Medulla oblongata (tissue), 1 donor: ENCODE data around the gene ARHGAP4.

Experiments used
- DNase-seq: peaks from one replicate; pipeline ENCODE4 v3.0.0-alpha.2; 2015; ENCODE audit errors: extremely low spot score

Gene ARHGAP4

DNA sequence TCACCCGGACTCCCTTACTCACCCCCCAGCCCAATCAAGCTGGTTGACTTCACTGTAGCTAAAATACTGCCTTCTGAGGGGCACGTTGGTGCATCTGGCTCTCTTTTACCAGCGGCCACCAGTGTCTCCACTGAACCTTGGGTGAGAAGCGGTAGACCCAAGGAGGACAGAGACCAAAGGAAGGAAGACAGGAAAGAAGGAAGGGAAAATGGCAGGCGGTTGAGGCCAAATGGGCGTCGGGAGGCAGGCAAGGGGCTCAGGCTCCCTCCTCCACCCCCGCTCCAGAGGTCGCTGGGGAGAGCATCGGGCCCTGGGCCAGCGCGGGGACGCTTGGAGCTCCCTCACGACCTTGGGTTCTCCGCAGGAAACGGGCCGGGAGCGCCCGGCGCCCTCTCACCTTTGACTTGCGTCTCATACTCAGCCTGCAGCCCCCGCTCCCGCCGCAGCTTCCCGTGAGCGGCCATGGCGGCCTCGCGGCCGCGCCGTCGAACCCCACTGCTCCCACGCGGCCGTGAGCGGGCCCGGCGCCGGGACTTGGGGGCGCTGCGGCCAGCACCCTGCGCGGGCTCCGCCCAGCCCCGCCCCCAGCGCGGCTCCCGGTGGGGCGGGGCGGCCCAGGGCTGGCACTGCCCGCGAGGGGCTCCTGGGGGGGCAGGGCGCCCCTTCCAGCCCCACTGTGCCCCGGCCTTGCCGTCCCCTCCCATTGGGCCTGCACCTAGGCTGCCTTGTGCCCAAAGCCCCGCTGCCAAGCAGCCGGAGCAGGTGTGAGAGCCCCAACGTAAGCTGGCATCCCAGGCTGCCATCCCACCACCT lies at the start of gene ARHGAP4:
ARHGAP4 (minus strand) TSS at position 526 of the 813 bp plus-strand sequence; CDS start at position 464, 62 bp downstream.
- DNase-seq, result no peak

- no peak for DNase-seq
Measured at GRCh38 chrX:153974726-153975286, 48.7 kb upstream of the ARHGAP4 start.

- DNase-seq, result no peak
Measured at GRCh38 chrX:153974003-153974725, 48.1 kb upstream of the ARHGAP4 start.

- DNase-seq, result no peak
Measured at GRCh38 chrX:153973127-153974002, 47.3 kb upstream of the ARHGAP4 start.

GRCh38 chrX:153972368-153973126 lies 46.5 kb upstream of the ARHGAP4 start, which contains the start of gene TMEM187:
TMEM187 (plus strand) TSS chrX:153972754; CDS start chrX:153982063, 9,309 bp downstream.
- peak; percentile 85 for DNase-seq

DNA sequence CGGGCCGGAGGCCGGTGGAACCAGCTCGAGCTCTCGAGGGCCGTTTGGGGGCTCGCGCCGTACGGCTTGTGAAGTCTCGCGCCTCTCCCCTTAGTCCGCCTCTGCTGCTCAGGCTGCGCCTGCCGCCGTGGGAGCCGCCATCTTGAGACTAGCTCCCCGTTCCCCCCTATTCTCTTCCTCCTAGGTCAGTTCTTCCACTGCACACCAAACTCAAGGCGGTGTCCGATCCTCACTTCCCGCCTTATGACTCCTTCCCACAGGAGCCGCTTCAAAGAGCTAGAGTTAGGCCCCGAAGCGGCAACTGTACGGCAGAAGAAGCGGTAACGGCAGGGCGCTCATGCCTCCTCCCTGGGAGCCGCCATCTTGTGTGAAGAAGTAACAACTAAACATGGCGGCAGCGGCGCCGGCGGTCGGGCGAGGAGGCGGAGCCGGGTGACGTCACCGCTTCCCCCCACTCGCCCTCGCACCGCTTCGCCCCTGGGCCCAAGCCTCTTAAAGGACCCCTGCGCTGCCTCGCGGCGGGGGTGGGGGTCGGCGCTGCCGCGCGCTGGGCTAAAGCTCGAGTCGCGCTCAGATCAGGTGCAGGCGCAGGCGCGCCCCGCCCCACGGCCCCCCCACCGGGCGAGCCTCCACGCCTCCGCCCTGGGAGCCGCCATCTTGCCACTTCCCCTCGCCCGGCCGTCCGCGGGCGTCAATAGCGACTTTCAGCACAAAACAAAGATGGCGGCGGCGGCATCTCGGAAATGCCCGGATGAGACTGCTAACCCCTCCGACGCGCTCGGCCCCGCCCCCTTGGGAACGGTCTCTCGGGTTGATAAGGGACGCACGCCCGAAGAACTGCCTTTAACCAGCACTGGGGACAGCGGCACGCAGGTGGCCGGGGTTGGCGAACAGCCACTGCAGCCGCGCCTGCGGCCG lies 45.6 kb upstream of the ARHGAP4 start, which contains the start of gene HCFC1:
HCFC1 (minus strand) TSS at position 369 of the 918 bp plus-strand sequence. CDS start 978 bp downstream, outside the sequence.
- DNase-seq, result peak; percentile 89

GRCh38 chrX:153971124-153971449 lies 45.0 kb upstream of the ARHGAP4 start:
- peak; percentile 91 for DNase-seq

GRCh38 chrX:153970357-153971123 lies 44.5 kb upstream of the ARHGAP4 start:
- DNase-seq, result peak; percentile 56

GRCh38 chrX:153969904-153970356 lies 43.9 kb upstream of the ARHGAP4 start:
- peak; percentile 61 for DNase-seq

GRCh38 chrX:153969125-153969903 lies 43.2 kb upstream of the ARHGAP4 start:
- DNase-seq, result no peak

DNA sequence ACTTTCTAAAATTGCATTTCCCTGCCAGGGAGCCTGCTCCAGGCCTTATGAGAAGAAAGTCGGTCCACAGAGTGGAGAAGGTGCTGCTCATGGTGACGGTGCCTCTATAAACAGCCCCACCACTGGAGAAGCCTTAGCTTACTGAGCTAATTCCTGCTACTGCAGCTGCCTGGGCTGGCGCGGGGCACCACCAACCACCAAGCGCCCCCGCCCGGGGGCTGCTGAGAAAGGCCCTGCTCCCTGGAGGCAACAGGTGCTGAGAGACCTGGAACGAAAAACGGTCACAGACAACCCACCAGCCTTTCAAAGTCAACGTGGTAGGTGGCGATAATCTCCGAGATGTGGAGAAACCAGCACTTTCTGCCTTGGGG lies 42.7 kb upstream of the ARHGAP4 start:
- DNase-seq, result no peak

DNA sequence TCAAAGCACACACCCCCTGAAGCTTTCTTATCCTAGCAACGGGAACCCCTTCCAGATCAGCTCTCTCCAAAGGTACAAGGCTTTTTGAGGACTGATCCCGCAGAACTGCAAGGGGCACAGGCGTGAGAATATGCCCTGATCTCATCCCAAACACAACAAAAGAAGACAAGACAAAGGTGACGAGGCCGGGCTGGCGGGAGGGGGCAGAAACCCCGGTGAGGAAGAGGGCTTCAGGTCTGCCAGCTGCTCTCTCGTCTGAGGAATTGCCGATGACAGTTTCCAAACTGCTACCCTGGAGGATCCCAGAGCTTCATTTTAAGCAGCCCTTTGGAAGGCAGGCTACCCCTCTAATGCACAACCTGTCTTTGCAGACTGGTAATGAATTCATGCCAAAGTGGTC lies 42.2 kb upstream of the ARHGAP4 start:
- no peak for DNase-seq

DNA sequence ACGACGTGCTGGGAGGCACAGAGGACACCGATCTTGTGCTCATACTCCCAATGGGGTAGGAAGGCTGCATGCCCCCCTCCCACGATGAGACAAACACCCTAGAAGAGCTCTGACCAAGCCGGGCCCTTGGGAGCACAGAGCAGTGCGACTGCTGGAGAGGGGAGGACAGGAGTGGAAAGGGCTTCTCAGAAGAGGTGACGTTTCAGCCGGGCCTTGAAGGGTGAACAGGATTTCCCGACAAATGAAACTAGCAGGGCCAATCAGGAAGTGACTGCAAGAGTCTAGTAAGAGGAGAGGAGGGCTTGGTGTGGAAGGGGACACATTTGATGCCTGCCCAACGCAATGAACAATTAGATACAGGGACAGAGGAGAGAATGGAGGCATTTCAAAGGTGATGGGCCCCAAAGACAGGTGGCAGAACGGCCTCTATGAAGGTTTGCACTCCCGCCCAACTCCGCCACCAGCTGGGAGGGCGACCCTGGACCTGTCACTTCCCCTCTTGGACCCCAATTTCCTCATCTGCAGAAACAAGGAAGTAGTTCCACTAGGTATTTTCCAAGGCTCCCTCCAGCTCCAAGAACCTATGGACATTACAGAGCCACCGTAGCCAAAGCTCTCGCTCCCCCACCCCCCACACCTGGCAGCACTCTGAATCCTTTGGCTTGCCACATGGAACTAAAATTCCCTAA lies 41.6 kb upstream of the ARHGAP4 start:
- no peak for DNase-seq

GRCh38 chrX:153966841-153967535 lies 40.9 kb upstream of the ARHGAP4 start:
- no peak for DNase-seq

DNA sequence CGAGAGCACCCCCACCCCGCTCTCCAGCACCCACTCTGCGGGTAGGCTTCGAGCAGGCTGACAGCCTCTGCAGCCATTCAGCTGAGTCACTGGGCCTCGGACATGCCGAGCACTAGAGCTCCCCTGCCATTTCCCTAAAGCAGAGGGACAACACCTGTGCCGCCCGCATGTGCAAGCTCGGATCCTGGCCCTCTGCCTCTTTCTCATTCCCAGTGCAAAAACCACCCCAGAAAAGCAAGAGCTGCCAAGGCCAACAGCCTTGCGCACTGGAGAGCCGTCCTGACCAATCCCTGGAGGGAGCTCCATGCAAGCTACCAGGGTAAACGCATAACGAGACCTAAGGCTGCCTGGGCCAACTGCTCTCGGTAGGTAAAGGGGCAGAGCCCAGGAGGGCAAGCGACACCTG lies 40.2 kb upstream of the ARHGAP4 start:
- no peak for DNase-seq

- no peak for DNase-seq
Measured at GRCh38 chrX:153965406-153965805, 39.3 kb upstream of the ARHGAP4 start.

GRCh38 chrX:153964105-153964504 lies 38.0 kb upstream of the ARHGAP4 start:
- DNase-seq, result no peak
